ENCODE results near the gene VANGL2.

The VANGL2 gene

DNA sequence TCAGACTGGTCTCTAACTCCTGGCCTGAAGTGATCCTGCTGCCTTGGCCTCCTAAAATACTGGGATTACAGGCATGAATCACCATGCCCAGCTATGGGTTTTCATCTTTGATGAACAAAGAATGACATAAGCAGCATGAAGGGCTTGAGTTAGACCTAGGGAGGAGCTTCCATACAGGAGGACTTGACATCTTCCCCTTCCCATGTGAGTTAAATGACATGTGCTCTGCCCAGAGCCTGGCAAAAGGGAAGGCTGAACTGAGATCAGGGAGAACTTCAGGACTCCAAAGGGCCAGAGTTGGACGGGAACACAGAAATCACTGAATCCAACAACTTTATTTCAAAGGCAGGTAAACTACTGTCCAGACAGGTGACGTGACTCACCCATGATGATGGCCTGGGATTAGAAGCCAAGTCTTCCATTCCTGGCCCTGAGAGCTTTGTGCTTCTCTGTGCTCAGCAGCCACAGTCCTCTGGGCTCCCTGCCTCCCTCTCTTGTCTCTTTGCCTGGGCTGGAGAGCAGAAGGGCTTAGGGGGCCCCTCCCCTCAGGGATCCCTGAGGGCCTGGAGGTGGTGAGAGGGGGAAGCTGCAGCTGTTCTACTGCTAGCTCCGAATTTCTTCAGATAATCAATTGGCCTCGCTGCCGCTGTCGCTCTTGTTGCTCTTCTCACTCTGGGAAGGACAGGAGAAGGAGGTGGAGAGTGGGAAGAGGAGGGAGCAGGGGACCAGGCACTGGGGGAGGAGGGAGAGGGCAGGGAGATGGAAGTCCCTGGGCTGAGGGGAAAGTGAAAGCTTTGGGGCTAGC is 25.9 kb upstream of the VANGL2 start:
- H3K4me3 ChIP-seq (replicated peaks; ENCODE audit: insufficient read depth, low read length) = no peak overlapping the region
- TF ChIP-seq, protein P1, sequence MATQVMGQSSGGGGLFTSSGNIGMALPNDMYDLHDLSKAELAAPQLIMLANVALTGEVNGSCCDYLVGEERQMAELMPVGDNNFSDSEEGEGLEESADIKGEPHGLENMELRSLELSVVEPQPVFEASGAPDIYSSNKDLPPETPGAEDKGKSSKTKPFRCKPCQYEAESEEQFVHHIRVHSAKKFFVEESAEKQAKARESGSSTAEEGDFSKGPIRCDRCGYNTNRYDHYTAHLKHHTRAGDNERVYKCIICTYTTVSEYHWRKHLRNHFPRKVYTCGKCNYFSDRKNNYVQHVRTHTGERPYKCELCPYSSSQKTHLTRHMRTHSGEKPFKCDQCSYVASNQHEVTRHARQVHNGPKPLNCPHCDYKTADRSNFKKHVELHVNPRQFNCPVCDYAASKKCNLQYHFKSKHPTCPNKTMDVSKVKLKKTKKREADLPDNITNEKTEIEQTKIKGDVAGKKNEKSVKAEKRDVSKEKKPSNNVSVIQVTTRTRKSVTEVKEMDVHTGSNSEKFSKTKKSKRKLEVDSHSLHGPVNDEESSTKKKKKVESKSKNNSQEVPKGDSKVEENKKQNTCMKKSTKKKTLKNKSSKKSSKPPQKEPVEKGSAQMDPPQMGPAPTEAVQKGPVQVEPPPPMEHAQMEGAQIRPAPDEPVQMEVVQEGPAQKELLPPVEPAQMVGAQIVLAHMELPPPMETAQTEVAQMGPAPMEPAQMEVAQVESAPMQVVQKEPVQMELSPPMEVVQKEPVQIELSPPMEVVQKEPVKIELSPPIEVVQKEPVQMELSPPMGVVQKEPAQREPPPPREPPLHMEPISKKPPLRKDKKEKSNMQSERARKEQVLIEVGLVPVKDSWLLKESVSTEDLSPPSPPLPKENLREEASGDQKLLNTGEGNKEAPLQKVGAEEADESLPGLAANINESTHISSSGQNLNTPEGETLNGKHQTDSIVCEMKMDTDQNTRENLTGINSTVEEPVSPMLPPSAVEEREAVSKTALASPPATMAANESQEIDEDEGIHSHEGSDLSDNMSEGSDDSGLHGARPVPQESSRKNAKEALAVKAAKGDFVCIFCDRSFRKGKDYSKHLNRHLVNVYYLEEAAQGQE (IDR thresholded peaks at IDR 0.05; ENCODE audit: insufficient replicate concordance, low read depth) = peak; percentile 48
- TF ChIP-seq, protein P2, sequence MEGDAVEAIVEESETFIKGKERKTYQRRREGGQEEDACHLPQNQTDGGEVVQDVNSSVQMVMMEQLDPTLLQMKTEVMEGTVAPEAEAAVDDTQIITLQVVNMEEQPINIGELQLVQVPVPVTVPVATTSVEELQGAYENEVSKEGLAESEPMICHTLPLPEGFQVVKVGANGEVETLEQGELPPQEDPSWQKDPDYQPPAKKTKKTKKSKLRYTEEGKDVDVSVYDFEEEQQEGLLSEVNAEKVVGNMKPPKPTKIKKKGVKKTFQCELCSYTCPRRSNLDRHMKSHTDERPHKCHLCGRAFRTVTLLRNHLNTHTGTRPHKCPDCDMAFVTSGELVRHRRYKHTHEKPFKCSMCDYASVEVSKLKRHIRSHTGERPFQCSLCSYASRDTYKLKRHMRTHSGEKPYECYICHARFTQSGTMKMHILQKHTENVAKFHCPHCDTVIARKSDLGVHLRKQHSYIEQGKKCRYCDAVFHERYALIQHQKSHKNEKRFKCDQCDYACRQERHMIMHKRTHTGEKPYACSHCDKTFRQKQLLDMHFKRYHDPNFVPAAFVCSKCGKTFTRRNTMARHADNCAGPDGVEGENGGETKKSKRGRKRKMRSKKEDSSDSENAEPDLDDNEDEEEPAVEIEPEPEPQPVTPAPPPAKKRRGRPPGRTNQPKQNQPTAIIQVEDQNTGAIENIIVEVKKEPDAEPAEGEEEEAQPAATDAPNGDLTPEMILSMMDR (IDR thresholded peaks at IDR 0.05; ENCODE audit: insufficient read depth, low read length) = no peak
- TF ChIP-seq POLR2AphosphoS5 (IDR thresholded peaks at IDR 0.05; ENCODE audit: low read depth) = no peak
- TF ChIP-seq GABPA (IDR thresholded peaks at IDR 0.05; ENCODE audit: low read depth) = no peak
- no peak for TF ChIP-seq SPI1 (IDR thresholded peaks at IDR 0.05; ENCODE audit: borderline replicate concordance, low read depth)
- no peaks in the 10 kb centered on the region for H3K27me3 ChIP-seq (ENCODE audit: insufficient read depth, poor library complexity, severe bottlenecking)
- 0 out of 2 replicates have a peak overlapping the region, but pooled peaks have one; percentile 56 for H3K27ac ChIP-seq (replicated peaks)
- no peak for DNase-seq (ENCODE audit: low read depth in 1 of 2, low spot score in 1 of 2)

DNA sequence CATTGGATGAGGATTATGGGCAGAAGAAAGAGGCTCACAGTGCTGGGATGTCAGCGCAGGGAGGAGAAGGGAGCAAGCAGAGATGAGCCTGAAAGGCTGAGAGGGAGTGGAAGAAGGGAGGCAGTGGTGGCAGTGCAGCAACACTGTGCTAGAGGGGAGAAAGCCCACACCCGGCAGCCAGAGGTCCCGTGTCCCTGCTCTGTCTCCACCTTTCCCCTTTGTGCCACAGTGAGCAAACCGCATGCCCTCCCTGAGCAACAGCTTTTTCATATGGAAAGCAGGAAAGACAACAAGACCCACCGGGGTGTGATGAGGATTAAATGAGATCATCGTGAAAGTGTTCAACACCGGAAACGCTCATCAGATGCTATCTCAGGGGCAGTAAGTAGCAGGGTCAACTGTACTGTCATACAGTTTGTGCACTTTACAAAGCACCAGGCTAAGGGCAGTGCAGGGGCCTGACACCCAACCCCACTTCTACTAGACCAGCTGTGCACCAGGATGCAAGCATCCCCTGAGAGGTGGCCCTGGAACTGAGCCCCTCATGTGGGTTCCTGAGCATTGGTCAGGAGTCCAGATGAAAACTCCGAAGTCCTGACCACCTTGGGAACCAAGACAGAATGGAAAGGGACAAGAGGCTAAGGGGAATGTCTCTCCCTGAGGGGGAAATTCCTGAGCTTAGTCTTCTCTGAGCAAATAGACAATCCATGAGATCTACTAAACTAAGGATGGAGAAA is 24.4 kb upstream of the VANGL2 start:
- H3K27me3 ChIP-seq (ENCODE audit: insufficient read depth, poor library complexity, severe bottlenecking) = no peaks in the 10 kb centered on the region
- TF ChIP-seq, protein P1 (IDR thresholded peaks at IDR 0.05; ENCODE audit: insufficient replicate concordance, low read depth) = no peak
- TF ChIP-seq GABPA (IDR thresholded peaks at IDR 0.05; ENCODE audit: low read depth) = no peak
- no peak for TF ChIP-seq POLR2AphosphoS5 (IDR thresholded peaks at IDR 0.05; ENCODE audit: low read depth)
- TF ChIP-seq, protein P2 (IDR thresholded peaks at IDR 0.05; ENCODE audit: insufficient read depth, low read length) = no peak
- no peak for TF ChIP-seq SPI1 (IDR thresholded peaks at IDR 0.05; ENCODE audit: borderline replicate concordance, low read depth)
- DNase-seq (ENCODE audit: low read depth in 1 of 2, low spot score in 1 of 2) = peak in 1 of 2 experiments; percentile 23
- H3K4me3 ChIP-seq (replicated peaks; ENCODE audit: insufficient read depth, low read length) = 0 out of 2 replicates have a peak overlapping the region, but pooled peaks have one; percentile 19
- peak overlapping the region; percentile 56 for H3K27ac ChIP-seq (replicated peaks)

DNA sequence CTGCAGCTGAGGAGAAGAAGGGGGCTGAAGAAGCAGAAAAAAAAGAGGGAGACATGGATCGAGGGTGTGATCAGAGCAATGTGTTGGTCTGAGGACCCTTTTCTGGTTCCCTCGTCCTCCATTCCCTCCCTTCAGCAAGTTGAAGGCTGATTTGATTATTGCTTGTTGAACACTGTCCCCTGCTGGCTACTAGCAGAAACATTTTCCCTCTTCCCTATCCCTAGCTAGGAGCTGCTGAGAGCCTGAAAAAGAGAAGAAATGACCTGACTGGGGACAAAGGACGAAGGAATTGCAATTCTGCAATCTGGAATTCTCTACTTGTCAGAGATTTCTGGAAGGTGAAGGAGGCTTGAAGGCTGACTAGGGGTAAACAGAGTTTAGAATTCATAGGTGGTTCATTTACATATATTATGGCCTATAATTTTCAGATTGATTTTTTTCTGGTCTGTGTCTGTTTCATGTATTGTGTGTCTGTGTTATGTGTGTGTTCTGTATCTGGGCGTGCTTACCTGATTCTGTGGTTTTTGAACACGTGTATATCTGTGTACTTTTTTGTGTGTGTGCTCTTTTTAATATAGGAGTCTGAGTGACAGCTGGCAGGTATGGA is 23.7 kb upstream of the VANGL2 start:
- no peak overlapping the region for H3K27ac ChIP-seq (replicated peaks)
- H3K4me3 ChIP-seq (replicated peaks; ENCODE audit: insufficient read depth, low read length) = no peak overlapping the region
- TF ChIP-seq, protein P1 (IDR thresholded peaks at IDR 0.05; ENCODE audit: insufficient replicate concordance, low read depth) = no peak
- TF ChIP-seq GABPA (IDR thresholded peaks at IDR 0.05; ENCODE audit: low read depth) = no peak
- no peak for TF ChIP-seq POLR2AphosphoS5 (IDR thresholded peaks at IDR 0.05; ENCODE audit: low read depth)
- TF ChIP-seq SPI1 (IDR thresholded peaks at IDR 0.05; ENCODE audit: borderline replicate concordance, low read depth) = no peak
- TF ChIP-seq, protein P2 (IDR thresholded peaks at IDR 0.05; ENCODE audit: insufficient read depth, low read length) = peak; percentile 98
- no peaks in the 10 kb centered on the region for H3K27me3 ChIP-seq (ENCODE audit: insufficient read depth, poor library complexity, severe bottlenecking)
- peak; percentile 58 to 59 for DNase-seq (ENCODE audit: low read depth in 1 of 2, low spot score in 1 of 2)

All from HL-60 (cell line).